ENCODE results near the gene NSUN4.

GRCh38 chr1:46401154-46401913 lies 60.7 kb downstream of the NSUN4 start:
- TF ChIP-seq POLR2AphosphoS5 (IDR thresholded peaks at IDR 0.05): no peak
- no peak for TF ChIP-seq CTCF (IDR thresholded peaks at IDR 0.05)
- TF ChIP-seq POLR2A (IDR thresholded peaks at IDR 0.05): no peak
- no peak for TF ChIP-seq EP300 (IDR thresholded peaks at IDR 0.05)

Measured in gastroesophageal sphincter (tissue), 3 donors.